ENCODE measurements around the gene WDR87. TPM values are rescaled to one million over a fixed set of nuclear protein-coding genes. Genes with fewer than 3 reads are reported as not detected.

WDR87 gene
- total RNA-seq, 2 experiments from 2014 or later, result not detected

DNA sequence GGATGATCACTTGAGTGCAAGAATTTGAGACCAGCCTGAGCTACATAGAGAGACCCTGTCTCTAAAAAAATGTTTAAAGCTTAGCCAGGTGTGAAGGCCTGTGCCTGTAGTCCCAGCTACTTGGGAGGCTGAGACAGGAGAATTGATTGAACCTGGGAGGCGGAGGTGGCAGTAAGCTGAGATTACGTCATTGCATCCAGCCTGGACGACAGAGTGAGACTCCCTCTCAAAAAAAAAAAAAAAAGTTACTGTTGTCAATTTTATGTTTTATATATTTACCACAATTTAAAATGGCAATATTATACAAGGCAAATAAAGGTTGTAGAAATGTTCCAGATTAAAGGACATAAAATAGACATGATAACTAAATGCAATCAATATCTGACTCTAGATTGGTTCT, 29.2 kb downstream of the WDR87 start:
- intact Hi-C loops (cut with micrococcal nuclease), result no loop called here
- H3K4me3 Mint-ChIP-seq, result no peak overlapping the region

DNA sequence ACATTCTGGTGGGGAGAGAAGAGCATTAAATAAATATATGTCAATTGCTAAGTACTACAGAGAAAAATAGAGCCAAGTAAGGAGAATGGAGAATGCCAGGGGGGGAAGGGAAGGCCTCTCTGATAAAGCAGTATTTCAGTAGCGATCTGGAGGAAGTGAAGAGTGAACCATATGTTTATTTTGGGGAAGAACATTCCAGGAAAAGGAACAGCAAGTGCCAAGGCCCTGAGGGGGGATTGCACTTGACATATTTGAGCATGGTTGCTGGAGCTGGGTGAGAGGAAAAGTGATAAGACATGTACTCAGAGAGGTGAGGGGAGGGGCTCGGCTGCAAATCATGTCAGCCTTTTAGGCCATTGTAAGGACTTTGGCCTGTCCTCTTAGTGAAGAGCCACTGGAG, 30.4 kb downstream of the WDR87 start:
- Mint-ChIP-seq H3K9me3 (no peaks in the 10 kb centered on the region), H3K36me3 (ENCODE audit: low read depth) (no peaks in the 10 kb centered on the region), H3K27ac (no peak overlapping the region), H3K4me3 (no peak overlapping the region), H3K27me3 (peaks cover 3% of the 10 kb centered on the region), H3K4me1 (ENCODE audit: low read depth) (no peaks in the 10 kb centered on the region)
- DNase-seq, result no peak
- intact Hi-C loops (cut with micrococcal nuclease), result no loop called here
- CTCF ChIA-PET, result interaction anchor here (1.3 kb wide), 1 partner anchor 27 kb away, joined by 4 read pairs; no protein-coding TSS in a partner anchor
- TF ChIP-seq, protein P1, sequence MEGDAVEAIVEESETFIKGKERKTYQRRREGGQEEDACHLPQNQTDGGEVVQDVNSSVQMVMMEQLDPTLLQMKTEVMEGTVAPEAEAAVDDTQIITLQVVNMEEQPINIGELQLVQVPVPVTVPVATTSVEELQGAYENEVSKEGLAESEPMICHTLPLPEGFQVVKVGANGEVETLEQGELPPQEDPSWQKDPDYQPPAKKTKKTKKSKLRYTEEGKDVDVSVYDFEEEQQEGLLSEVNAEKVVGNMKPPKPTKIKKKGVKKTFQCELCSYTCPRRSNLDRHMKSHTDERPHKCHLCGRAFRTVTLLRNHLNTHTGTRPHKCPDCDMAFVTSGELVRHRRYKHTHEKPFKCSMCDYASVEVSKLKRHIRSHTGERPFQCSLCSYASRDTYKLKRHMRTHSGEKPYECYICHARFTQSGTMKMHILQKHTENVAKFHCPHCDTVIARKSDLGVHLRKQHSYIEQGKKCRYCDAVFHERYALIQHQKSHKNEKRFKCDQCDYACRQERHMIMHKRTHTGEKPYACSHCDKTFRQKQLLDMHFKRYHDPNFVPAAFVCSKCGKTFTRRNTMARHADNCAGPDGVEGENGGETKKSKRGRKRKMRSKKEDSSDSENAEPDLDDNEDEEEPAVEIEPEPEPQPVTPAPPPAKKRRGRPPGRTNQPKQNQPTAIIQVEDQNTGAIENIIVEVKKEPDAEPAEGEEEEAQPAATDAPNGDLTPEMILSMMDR (IDR thresholded peaks at IDR 0.05), result no peak
- no peak for ATAC-seq
- POLR2A ChIA-PET, result no interaction called here

More for the DNA sequence above, 29.2 kb downstream of the WDR87 start:
- H3K9me3 Mint-ChIP-seq, result peaks cover 5% of the 10 kb centered on the region
- ATAC-seq (no peak), DNase-seq (no peak)
- POLR2A ChIA-PET, result no interaction called here
- TF ChIP-seq, protein P1 (IDR thresholded peaks at IDR 0.05), result no peak
- no peaks in the 10 kb centered on the region for H3K4me1 Mint-ChIP-seq (ENCODE audit: low read depth)
- no peaks in the 10 kb centered on the region for H3K36me3 Mint-ChIP-seq (ENCODE audit: low read depth)
- CTCF ChIA-PET, result interaction anchor here (1.3 kb wide), 1 partner anchor 26 kb away, joined by 4 read pairs; no protein-coding TSS in a partner anchor
- H3K27ac Mint-ChIP-seq, result no peak overlapping the region
- peaks cover 3% of the 10 kb centered on the region for H3K27me3 Mint-ChIP-seq

DNA sequence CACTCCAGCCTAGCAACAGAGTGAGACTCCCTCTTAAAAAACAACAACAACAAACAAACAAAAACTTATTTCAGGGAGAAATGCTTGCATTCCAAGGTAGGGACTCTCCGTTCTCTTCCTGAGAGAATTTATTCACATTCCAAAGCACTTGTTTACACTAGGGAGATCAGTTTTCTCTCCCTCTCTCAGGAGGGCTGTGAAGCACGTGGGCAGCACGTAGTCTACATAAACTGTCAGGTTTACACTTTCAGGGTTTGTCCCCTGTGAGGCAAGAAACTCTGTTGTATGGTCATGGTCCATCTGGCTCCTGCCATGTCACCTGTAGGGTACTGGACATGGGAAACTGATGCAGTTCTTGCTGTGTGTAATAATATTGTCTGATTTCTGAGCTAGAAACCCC, 31.6 kb downstream of the WDR87 start:
- H3K36me3 Mint-ChIP-seq (ENCODE audit: low read depth), result no peaks in the 10 kb centered on the region
- no peak for ATAC-seq
- H3K27ac Mint-ChIP-seq, result no peak overlapping the region
- H3K27me3 Mint-ChIP-seq, result peaks cover 7% of the 10 kb centered on the region
- no peaks in the 10 kb centered on the region for H3K4me1 Mint-ChIP-seq (ENCODE audit: low read depth)
- H3K4me3 Mint-ChIP-seq, result no peak overlapping the region
- no peaks in the 10 kb centered on the region for H3K9me3 Mint-ChIP-seq
- ChIA-PET CTCF (no interaction called here), POLR2A (no interaction called here)
- no peak for DNase-seq
- intact Hi-C loops (cut with micrococcal nuclease), result no loop called here
- TF ChIP-seq, protein P1 (IDR thresholded peaks at IDR 0.05), result no peak

DNA sequence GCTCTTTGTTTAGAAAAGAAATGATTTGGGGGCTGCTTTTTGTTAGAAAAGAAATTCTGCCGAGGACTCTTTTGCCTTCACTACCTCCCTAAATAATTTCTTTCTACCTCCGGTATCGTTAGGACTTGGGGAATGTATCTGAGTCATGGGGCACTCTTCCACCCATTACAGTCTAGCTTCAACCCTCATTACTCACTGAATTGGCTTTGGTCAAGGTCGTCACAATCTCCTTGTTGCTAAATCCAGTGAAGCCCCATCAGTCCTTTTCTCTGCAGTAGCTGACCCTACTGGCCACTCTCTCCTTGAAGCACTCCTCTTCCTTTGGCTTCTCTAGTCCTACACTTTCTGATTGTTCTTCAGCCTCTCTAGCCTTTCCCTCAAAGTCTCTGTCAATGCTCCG, 34.0 kb downstream of the WDR87 start:
- peaks cover 10% of the 10 kb centered on the region for H3K27me3 Mint-ChIP-seq
- intact Hi-C loops (cut with micrococcal nuclease), result no loop called here
- no peaks in the 10 kb centered on the region for H3K9me3 Mint-ChIP-seq
- H3K27ac Mint-ChIP-seq, result no peak overlapping the region
- CTCF ChIA-PET, result no interaction called here
- H3K4me3 Mint-ChIP-seq, result no peak overlapping the region
- POLR2A ChIA-PET, result no interaction called here
- H3K36me3 Mint-ChIP-seq (ENCODE audit: low read depth), result no peaks in the 10 kb centered on the region
- DNase-seq (no peak), ATAC-seq (no peak)
- TF ChIP-seq, protein P1 (IDR thresholded peaks at IDR 0.05), result no peak
- no peaks in the 10 kb centered on the region for H3K4me1 Mint-ChIP-seq (ENCODE audit: low read depth)

DNA sequence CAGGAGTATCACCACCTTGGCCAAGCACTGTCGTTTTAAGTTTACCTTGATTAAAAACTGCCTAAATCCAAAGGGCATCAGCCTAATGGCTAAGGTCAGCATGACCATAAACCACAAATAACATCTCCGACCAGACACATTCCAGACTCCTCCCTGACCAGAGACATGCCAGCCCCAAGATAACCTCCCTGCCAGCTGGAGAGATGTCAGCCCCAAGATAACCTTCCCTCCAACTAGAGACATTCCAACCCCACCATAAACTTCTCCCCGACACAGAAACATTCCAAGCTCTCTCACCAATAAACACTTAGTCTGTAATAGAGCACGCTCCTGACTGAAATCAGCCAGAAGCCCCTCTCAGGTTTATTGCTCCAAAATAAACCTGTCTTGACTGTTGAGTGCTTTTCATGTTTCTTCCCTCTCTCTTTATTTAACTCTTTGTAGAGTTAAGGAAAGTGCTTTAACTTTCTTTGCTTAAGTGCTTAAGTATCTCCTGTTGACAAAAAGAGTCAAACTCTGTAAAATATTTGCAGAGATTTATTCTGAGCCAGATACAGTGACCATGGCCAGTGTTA, 36.5 kb downstream of the WDR87 start:
- DNase-seq, result no peak
- no peaks in the 10 kb centered on the region for H3K4me1 Mint-ChIP-seq (ENCODE audit: low read depth)
- no peak for ATAC-seq
- ChIA-PET CTCF (no interaction called here), POLR2A (no interaction called here)
- H3K27me3 Mint-ChIP-seq, result peaks cover 10% of the 10 kb centered on the region
- no peaks in the 10 kb centered on the region for H3K36me3 Mint-ChIP-seq (ENCODE audit: low read depth)
- TF ChIP-seq, protein P1 (IDR thresholded peaks at IDR 0.05), result no peak
- no peaks in the 10 kb centered on the region for H3K9me3 Mint-ChIP-seq
- intact Hi-C loops (cut with micrococcal nuclease), result no loop called here
- no peak overlapping the region for H3K4me3 Mint-ChIP-seq
- H3K27ac Mint-ChIP-seq, result no peak overlapping the region

Data from activated CD8-positive, alpha-beta T cell treated with anti-CD3 and anti-CD28 coated beads for 36 hours (primary cell).